ENCODE data around the gene TMCO6. TPM values are rescaled to one million over a fixed set of nuclear protein-coding genes. Genes with fewer than 3 reads are reported as not detected.

TMCO6 gene
- total RNA-seq, 1 experiment from 2014 or later, result 38.7 TPM

GRCh38 chr5:140673187-140673976, 34.1 kb downstream of the TMCO6 start, which contains the start of gene DND1:
Gene DND1 (minus strand): TSS chr5:140673576. CDS start chr5:140673542, 34 bp downstream.
- DNase-seq (ENCODE audit: low read depth), result no peak

GRCh38 chr5:140674211-140674610, 35.0 kb downstream of the TMCO6 start:
- no peak for DNase-seq (ENCODE audit: low read depth)

DNA sequence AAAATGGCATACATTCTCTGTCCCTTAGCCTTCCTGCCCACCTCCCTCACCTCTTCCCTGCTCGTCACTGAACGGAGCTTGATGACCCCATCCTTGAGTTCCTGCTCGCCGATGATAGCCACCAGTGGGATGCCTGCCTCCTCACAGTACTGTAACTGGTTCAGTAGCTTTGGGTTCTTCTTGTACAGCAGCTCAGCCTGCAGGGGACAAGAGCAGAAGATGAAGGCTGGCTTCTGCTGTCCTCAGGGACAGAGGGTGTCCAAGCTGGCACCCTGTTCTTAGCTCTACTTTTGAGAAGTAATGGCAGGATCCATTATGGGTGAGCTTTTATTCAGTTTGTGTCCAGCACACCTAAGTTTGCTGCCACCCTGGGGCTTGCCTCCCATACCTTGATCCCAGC, 35.4 kb downstream of the TMCO6 start:
- DNase-seq (ENCODE audit: low read depth), result no peak

DNA sequence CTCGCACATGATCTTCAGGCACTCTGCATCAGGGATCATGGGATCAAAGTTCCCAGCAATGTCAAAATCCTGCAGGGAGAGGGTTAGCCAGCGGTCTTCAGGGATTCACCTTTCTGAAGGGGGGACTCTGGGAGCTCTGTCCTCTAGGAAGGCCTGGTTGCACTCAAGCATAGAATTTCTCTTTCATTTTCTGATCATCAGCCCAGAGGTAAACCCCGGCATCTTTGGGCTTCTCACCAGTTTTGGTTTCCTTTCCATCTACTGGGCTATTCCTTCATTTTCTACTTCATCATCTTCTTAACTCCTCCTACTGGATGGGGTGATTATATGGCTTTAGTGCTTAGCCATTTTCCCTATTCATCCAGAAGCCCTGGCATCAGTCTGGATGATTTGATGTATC, 38.7 kb downstream of the TMCO6 start:
- no peak for DNase-seq (ENCODE audit: low read depth)

- DNase-seq (ENCODE audit: low read depth), result no peak
Observed at GRCh38 chr5:140678993-140679392, 39.7 kb downstream of the TMCO6 start.

- no peak for DNase-seq (ENCODE audit: low read depth)
Observed at GRCh38 chr5:140690376-140690932, 51.2 kb downstream of the TMCO6 start.

DNA sequence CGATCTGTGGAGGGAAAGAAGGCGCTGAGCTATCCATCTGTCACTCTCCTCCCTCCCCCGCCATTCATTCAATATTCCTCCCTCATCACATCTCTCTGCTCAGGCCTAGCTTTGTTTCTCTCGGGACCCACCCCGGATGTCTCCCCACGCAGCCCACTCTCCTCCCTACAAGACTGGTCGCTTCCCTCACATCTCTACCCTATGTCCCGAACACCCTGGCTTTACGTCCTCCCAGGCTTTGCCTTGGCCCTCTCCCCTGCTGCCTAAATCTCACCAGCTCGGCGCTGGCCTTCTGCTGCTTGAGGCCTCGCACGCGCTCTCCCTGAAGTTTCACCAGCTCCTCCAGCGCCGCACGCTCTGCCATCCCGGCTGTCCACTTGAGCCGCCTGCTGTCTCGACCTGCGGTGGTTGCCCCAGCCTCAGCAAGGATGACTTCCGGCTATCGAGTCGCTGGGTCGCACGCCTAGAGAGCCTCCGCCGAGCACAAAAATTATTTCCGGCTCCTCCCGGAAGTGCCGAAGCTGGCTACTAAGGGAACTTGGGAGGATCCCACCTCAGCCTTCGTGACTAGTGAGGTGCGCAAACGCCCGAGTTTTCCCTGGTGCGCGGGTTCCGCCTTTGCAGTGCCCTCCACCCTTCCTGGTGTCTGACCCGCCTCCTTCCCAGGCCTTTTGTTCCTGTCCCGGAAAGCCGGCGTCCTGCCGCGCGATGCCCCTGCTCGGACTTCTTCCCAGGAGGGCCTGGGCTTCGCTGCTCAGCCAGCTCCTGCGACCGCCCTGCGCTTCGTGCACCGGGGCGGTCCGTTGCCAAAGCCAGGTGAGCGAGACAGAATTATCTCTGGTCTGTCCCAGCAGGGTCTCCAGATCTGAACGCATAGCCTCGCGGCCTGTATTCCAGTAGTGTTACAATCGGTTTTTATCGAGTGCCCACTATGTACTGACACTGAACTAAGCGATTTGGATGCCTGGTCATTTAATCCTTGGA, 52.0 kb downstream of the TMCO6 start, which contains the start of the genes HARS1 and HARS2:
HARS1 (minus strand) TSS at position 430 of the 984 bp plus-strand sequence; CDS start at position 364, 66 bp downstream.
HARS2 (plus strand) TSS at position 515 of the 984 bp plus-strand sequence; CDS start at position 709, 194 bp downstream.
- peak; percentile 96 for DNase-seq (ENCODE audit: low read depth)

GRCh38 chr5:140694276-140694675, 55.0 kb downstream of the TMCO6 start:
- no peak for DNase-seq (ENCODE audit: low read depth)

Other genes starting within 250 kb of the TMCO6 start
- gene ANKHD1, start 237.6 kb upstream of the TMCO6 start, total RNA-seq (2014; rRNA removed; shearing (Covaris generic)), result 45.8 and 67.5 TPM in 2 replicates
- gene EIF4EBP3, start 91.8 kb upstream of the TMCO6 start, total RNA-seq (2014; rRNA removed; shearing (Covaris generic)), result not detected in 2 replicates
- 59.0 and 60.4 TPM in 2 replicates for gene SRA1, start 82.0 kb upstream of the TMCO6 start, total RNA-seq (2014; rRNA removed; shearing (Covaris generic))
- gene APBB3, start 74.9 kb upstream of the TMCO6 start, total RNA-seq (2014; rRNA removed; shearing (Covaris generic)), result 10.7 and 15.9 TPM in 2 replicates
- gene SLC35A4, start 74.6 kb upstream of the TMCO6 start, total RNA-seq (2014; rRNA removed; shearing (Covaris generic)), result 17.8 and 23.5 TPM in 2 replicates
- gene CD14, start 6.3 kb upstream of the TMCO6 start, total RNA-seq (2014; rRNA removed; shearing (Covaris generic)), result 0.11 TPM in 1 of 2 replicates, not detected in the other
- gene NDUFA2, start 8.2 kb downstream of the TMCO6 start, total RNA-seq (2014; rRNA removed; shearing (Covaris generic)), result 64.1 and 70.2 TPM in 2 replicates
- gene IK, start 8.4 kb downstream of the TMCO6 start, total RNA-seq (2014; rRNA removed; shearing (Covaris generic)), result 138 and 190 TPM in 2 replicates
- 16.8 and 22.5 TPM in 2 replicates for gene WDR55, start 25.5 kb downstream of the TMCO6 start, total RNA-seq (2014; rRNA removed; shearing (Covaris generic))
- gene DND1, start 34.1 kb downstream of the TMCO6 start, total RNA-seq (2014; rRNA removed; shearing (Covaris generic)), result 0.69 and 1.4 TPM in 2 replicates
- gene HARS1, start 51.9 kb downstream of the TMCO6 start, total RNA-seq (2014; rRNA removed; shearing (Covaris generic)), result 114 and 126 TPM in 2 replicates
- gene HARS2, start 52.0 kb downstream of the TMCO6 start, total RNA-seq (2014; rRNA removed; shearing (Covaris generic)), result 65.1 and 68.8 TPM in 2 replicates
- gene ZMAT2, start 61.0 kb downstream of the TMCO6 start, total RNA-seq (2014; rRNA removed; shearing (Covaris generic)), result 84.2 and 124 TPM in 2 replicates
- 0.42 and 1.2 TPM in 2 replicates for gene PCDHA1, start 146.7 kb downstream of the TMCO6 start, total RNA-seq (2014; rRNA removed; shearing (Covaris generic))
- 0.29 TPM in 1 of 2 replicates, not detected in the other for gene PCDHA2, start 155.4 kb downstream of the TMCO6 start, total RNA-seq (2014; rRNA removed; shearing (Covaris generic))
- gene PCDHA3, start 161.6 kb downstream of the TMCO6 start, total RNA-seq (2014; rRNA removed; shearing (Covaris generic)), result 0.12 and 0.34 TPM in 2 replicates
- 1.0 and 3.0 TPM in 2 replicates for gene PCDHA4, start 167.6 kb downstream of the TMCO6 start, total RNA-seq (2014; rRNA removed; shearing (Covaris generic))
- gene PCDHA5, start 182.2 kb downstream of the TMCO6 start, total RNA-seq (2014; rRNA removed; shearing (Covaris generic)), result 0.39 and 0.69 TPM in 2 replicates
- 5.4 and 7.0 TPM in 2 replicates for gene PCDHA6, start 188.5 kb downstream of the TMCO6 start, total RNA-seq (2014; rRNA removed; shearing (Covaris generic))
- gene PCDHA7, start 194.8 kb downstream of the TMCO6 start, total RNA-seq (2014; rRNA removed; shearing (Covaris generic)), result 0.71 and 0.97 TPM in 2 replicates
- gene PCDHA8, start 201.7 kb downstream of the TMCO6 start, total RNA-seq (2014; rRNA removed; shearing (Covaris generic)), result 0.06 TPM in 1 of 2 replicates, not detected in the other
- 0.11 and 0.51 TPM in 2 replicates for gene PCDHA9, start 208.9 kb downstream of the TMCO6 start, total RNA-seq (2014; rRNA removed; shearing (Covaris generic))
- 0.68 and 3.3 TPM in 2 replicates for gene PCDHA10, start 216.4 kb downstream of the TMCO6 start, total RNA-seq (2014; rRNA removed; shearing (Covaris generic))
- gene PCDHA11, start 229.5 kb downstream of the TMCO6 start, total RNA-seq (2014; rRNA removed; shearing (Covaris generic)), result 1.9 and 2.0 TPM in 2 replicates
- gene PCDHA12, start 235.9 kb downstream of the TMCO6 start, total RNA-seq (2014; rRNA removed; shearing (Covaris generic)), result 0.69 and 1.5 TPM in 2 replicates
- 0.17 and 0.71 TPM in 2 replicates for gene PCDHA13, start 242.7 kb downstream of the TMCO6 start, total RNA-seq (2014; rRNA removed; shearing (Covaris generic))

Data from Daoy (cell line).